ENCODE results near the gene P2RY10.

DNA sequence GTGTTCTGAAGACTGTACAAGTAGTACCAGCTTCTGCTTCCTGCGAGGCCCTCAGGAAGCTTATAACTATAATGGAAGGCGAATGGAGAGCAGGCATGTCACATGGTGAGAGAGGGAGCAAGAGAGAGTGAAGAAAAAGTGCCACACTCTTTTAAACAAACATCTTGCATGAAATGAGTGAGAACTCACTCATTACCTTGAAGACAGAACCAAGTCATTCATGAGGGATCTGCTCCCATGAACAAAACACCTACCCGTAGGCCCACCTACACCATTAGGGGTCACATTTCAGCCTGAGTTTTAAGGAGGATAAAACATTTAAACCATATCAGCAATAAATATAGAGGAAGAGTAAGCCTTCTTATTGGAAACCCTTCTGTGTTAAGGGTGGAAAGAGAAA is 19.4 kb downstream of the P2RY10 start:
- TF ChIP-seq, protein P1, sequence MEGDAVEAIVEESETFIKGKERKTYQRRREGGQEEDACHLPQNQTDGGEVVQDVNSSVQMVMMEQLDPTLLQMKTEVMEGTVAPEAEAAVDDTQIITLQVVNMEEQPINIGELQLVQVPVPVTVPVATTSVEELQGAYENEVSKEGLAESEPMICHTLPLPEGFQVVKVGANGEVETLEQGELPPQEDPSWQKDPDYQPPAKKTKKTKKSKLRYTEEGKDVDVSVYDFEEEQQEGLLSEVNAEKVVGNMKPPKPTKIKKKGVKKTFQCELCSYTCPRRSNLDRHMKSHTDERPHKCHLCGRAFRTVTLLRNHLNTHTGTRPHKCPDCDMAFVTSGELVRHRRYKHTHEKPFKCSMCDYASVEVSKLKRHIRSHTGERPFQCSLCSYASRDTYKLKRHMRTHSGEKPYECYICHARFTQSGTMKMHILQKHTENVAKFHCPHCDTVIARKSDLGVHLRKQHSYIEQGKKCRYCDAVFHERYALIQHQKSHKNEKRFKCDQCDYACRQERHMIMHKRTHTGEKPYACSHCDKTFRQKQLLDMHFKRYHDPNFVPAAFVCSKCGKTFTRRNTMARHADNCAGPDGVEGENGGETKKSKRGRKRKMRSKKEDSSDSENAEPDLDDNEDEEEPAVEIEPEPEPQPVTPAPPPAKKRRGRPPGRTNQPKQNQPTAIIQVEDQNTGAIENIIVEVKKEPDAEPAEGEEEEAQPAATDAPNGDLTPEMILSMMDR (conservative IDR thresholded peaks at IDR 0.05 in 1 of 2, IDR thresholded peaks at IDR 0.05 in 1 of 2; ENCODE audit: low read depth in 1 of 2, low read length in 2 of 2), result no peak
- no peak for TF ChIP-seq EZH2 (IDR thresholded peaks at IDR 0.05; ENCODE audit: low read length, missing control alignments)

Measured in fibroblast of lung (primary cell).